Prostate gland (tissue), 2 donors: ENCODE data around the gene LSM8.

ENCODE experiments used
- CTCF ChIP-seq, 4 experiments: fragments of 200-600 bp in 2 of 4; fragments of 450-650 bp in 2 of 4; sonication (generic) in 2 of 4; IDR thresholded peaks; 1 replicate in 3 of 4; 2 replicates in 1 of 4; pipeline ENCODE4 v1.5.1; 2016 to 2019; ENCODE audit warnings: antibody characterized with exemption in 4 of 4, mild to moderate bottlenecking in 2 of 4, moderate library complexity in 2 of 4
- POLR2A ChIP-seq: fragments of 450-650 bp; IDR thresholded peaks from one replicate; pipeline ENCODE4 v1.6.1; 2016; ENCODE audit warnings: antibody characterized with exemption, mild to moderate bottlenecking
- POLR2AphosphoS5 ChIP-seq: sonication (generic); formaldehyde crosslinking; IDR thresholded peaks from one replicate; pipeline ENCODE4 v1.6.1; 2017; ENCODE audit warnings: antibody characterized with exemption

- TF ChIP-seq CTCF (IDR thresholded peaks at IDR 0.05) (no peak), POLR2A (no peak), POLR2AphosphoS5 (no peak)
Measured at GRCh38 chr7:118222591-118222990, 38.6 kb downstream of the LSM8 start.
